Mesenchymal stem cell (in vitro differentiated cells and primary cell): ENCODE results near the gene SERTAD1. TPM values are rescaled to one million over a fixed set of nuclear protein-coding genes. Genes with fewer than 3 reads are reported as not detected.

ENCODE experiments used
- DNase-seq: peaks from one replicate; pipeline ENCODE4 v3.0.0-alpha.2; 2013
- H2AFZ ChIP-seq: one replicate; pipeline ENCODE4 v1.6.1; 2013; ENCODE audit warnings: low read depth, mild to moderate bottlenecking, control low read depth, inconsistent platforms, low read length, moderate library complexity
- H2AK5ac ChIP-seq: 2 replicates; pipeline ENCODE4 v1.6.1; 2013; ENCODE audit warnings: low read length, moderate library complexity, mild to moderate bottlenecking, inconsistent platforms; ENCODE audit not compliant: severe bottlenecking
- H2BK120ac ChIP-seq: one replicate; pipeline ENCODE4 v1.6.1; 2013; ENCODE audit warnings: low read depth, mild to moderate bottlenecking, inconsistent platforms, low read length, moderate library complexity
- H2BK12ac ChIP-seq, 2 experiments: one replicate each; pipeline ENCODE4 v1.6.1; 2013; ENCODE audit warnings: inconsistent platforms in 2 of 2, low read length in 2 of 2, mild to moderate bottlenecking in 2 of 2, moderate library complexity in 2 of 2, control low read depth in 1 of 2
- H2BK15ac ChIP-seq: one replicate; pipeline ENCODE4 v1.6.1; 2013; ENCODE audit warnings: mild to moderate bottlenecking, low read depth, inconsistent platforms; ENCODE audit not compliant: poor library complexity, severe bottlenecking
- H2BK5ac ChIP-seq: 2 replicates; pipeline ENCODE4 v1.6.1; 2013; ENCODE audit warnings: low read depth, mild to moderate bottlenecking, low read length, control low read depth, inconsistent platforms; ENCODE audit not compliant: poor library complexity, severe bottlenecking
- H3K14ac ChIP-seq, 2 experiments: one replicate each; pipeline ENCODE4 v1.6.1; 2013; ENCODE audit warnings: inconsistent platforms in 2 of 2, low read length in 2 of 2, control low read depth in 1 of 2, mild to moderate bottlenecking in 1 of 2, moderate library complexity in 1 of 2
- H3K18ac ChIP-seq, 2 experiments: one replicate each; pipeline ENCODE4 v1.6.1; 2013; ENCODE audit warnings: inconsistent platforms in 2 of 2, low read length in 2 of 2, control low read depth in 1 of 2, low read depth in 1 of 2, mild to moderate bottlenecking in 1 of 2
- H3K23ac ChIP-seq, 2 experiments: one replicate each; pipeline ENCODE4 v1.6.1; 2013; ENCODE audit warnings: inconsistent platforms in 2 of 2, low read length in 2 of 2, mild to moderate bottlenecking in 2 of 2, moderate library complexity in 2 of 2, control low read depth in 1 of 2
- H3K27ac ChIP-seq: 2 replicates; pipeline ENCODE4 v1.5.1; 2013; ENCODE audit warnings: mild to moderate bottlenecking, moderate library complexity, low read length, control low read depth, inconsistent platforms; ENCODE audit not compliant: poor library complexity, severe bottlenecking
- H3K27me3 ChIP-seq, 2 experiments: 2 replicates each; pipeline versions ENCODE4 v1.6.1 to v1.7.0; 2013; ENCODE audit warnings: low read length in 2 of 2, mild to moderate bottlenecking in 2 of 2, moderate library complexity in 2 of 2, control low read depth in 1 of 2, inconsistent platforms in 1 of 2; ENCODE audit not compliant: control insufficient read depth in 1 of 2, insufficient read depth in 1 of 2
- H3K36me3 ChIP-seq, 2 experiments: 2 replicates each; pipeline versions ENCODE4 v1.6.1 to v1.7.0; 2013; ENCODE audit warnings: low read length in 2 of 2, control low read depth in 1 of 2, inconsistent platforms in 1 of 2, low read depth in 1 of 2, mild to moderate bottlenecking in 1 of 2; ENCODE audit not compliant: insufficient read depth in 2 of 2, control insufficient read depth in 1 of 2
- H3K4ac ChIP-seq, 2 experiments: one replicate each; pipeline ENCODE4 v1.6.1; 2013; ENCODE audit warnings: inconsistent platforms in 2 of 2, low read length in 2 of 2, mild to moderate bottlenecking in 2 of 2, moderate library complexity in 2 of 2, control low read depth in 1 of 2, low read depth in 1 of 2
- H3K4me1 ChIP-seq: 2 replicates; pipeline ENCODE4 v1.6.1; 2013; ENCODE audit warnings: low read depth, low read length, control low read depth; ENCODE audit not compliant: control insufficient read depth, insufficient read depth
- H3K4me2 ChIP-seq: 2 replicates; pipeline ENCODE4 v1.6.1; 2013; ENCODE audit warnings: low read length, mild to moderate bottlenecking, inconsistent platforms; ENCODE audit not compliant: poor library complexity, severe bottlenecking
- H3K4me3 ChIP-seq, 2 experiments: 2 replicates each; pipeline versions ENCODE4 v1.5.1 to v1.7.0; 2013; ENCODE audit warnings: low read length in 2 of 2, mild to moderate bottlenecking in 2 of 2, control low read depth in 1 of 2, low read depth in 1 of 2; ENCODE audit not compliant: insufficient read depth in 1 of 2
- H3K79me1 ChIP-seq: replicated peaks from 2 replicates; pipeline ENCODE4 v1.6.1; 2013; ENCODE audit warnings: mild to moderate bottlenecking, control low read depth, low read length, inconsistent platforms; ENCODE audit not compliant: poor library complexity, severe bottlenecking
- H3K9ac ChIP-seq: 2 replicates; pipeline ENCODE4 v1.7.0; 2013; ENCODE audit warnings: mild to moderate bottlenecking, low read length, moderate library complexity
- H3K9me3 ChIP-seq: 2 replicates; pipeline ENCODE4 v1.7.0; 2013; ENCODE audit warnings: mild to moderate bottlenecking, low read length; ENCODE audit not compliant: control insufficient read depth
- H4K8ac ChIP-seq: one replicate; pipeline ENCODE4 v1.6.1; 2013; ENCODE audit warnings: inconsistent platforms, mild to moderate bottlenecking, low read length, moderate library complexity
- H4K91ac ChIP-seq: one replicate; pipeline ENCODE4 v1.6.1; 2013; ENCODE audit warnings: mild to moderate bottlenecking, low read length, inconsistent platforms
- WGBS: methylation state at CpG from one replicate; pipeline ENCODE4 v1.1.7; 2013; ENCODE audit warnings: mixed read lengths; 5-methylcytosine and 5-hydroxymethylcytosine counted together
- polyA plus RNA-seq, 2 experiments: library from polyadenylated mRNA; stranded (reverse); fragments of 200-250 nt; gene quantifications; one replicate each; pipeline ENCODE4 v1.2.3, GENCODE V29; 2013

SERTAD1 gene, protein sequence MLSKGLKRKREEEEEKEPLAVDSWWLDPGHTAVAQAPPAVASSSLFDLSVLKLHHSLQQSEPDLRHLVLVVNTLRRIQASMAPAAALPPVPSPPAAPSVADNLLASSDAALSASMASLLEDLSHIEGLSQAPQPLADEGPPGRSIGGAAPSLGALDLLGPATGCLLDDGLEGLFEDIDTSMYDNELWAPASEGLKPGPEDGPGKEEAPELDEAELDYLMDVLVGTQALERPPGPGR
- polyA plus RNA-seq (2013, experiment 1 of 2): 11.7 TPM
- 12.3 TPM for polyA plus RNA-seq (2013, experiment 2 of 2)

DNA sequence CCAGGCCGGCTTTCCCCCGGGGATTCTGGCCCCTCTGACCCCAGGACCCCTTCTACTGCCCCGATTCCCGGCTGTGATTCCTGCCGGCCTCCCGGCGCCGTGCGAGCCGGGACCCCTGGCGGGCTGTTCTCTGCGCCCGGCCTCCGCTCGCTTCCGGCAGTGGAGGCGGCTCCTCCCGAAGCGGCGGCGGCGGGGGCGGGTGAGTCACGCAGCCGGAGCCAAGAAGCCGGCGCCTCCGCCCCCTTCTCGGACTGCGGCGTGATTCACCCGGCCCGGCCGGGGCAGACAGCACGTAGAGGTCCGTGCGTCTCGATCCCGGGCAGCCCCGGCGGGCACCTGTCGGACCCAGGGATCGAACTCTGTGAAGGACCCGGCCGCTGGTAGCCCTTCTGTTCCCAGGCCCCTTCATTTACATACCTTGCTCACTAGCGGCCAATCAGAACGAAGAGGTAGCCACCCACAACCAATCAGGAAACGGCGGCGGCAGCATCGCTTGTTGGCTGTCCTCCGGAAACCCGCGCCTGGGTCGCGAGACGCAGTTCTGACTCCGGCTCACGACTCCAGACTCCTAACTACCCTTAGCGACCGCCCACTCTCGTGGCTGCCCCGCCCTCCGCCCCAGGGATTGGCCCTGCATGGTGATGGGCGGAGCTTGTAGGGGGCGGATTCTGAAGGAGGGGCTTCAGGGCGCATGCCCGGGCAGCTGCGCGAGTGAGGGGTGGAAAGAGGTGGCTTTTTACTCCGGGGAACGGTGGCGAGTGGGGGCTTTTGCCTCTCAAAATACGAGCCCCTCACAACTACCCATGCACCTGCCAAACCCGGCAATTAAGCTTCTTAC is at the start of gene SERTAD1:
TSS of gene SERTAD1 (minus strand) at position 543 of the 838 bp plus-strand sequence. CDS start 2,446 bp downstream, outside the sequence.
- Histone ChIP-seq H2BK5ac (peak within 1 kb of the TSS; percentile 97), H3K4me3 (peak within 1 kb of the TSS; percentile 80 to 86), H2BK12ac (peak within 1 kb of the TSS; percentile 75), H2BK120ac (peak within 1 kb of the TSS; percentile 96), H3K4me1 (peaks cover 10% of the 10 kb centered on the region), H2AFZ (no peak within 1 kb of the TSS), H3K4me2 (peak within 1 kb of the TSS; percentile 94), H3K79me1 (peaks cover 6% of the 10 kb centered on the region), H3K27me3 (no peaks in the 10 kb centered on the region), H3K18ac (peak within 1 kb of the TSS; percentile 86 to 96), H3K4ac (peak within 1 kb of the TSS; percentile 73 to 89), H3K9me3 (no peaks in the 10 kb centered on the region), H3K36me3 (peaks cover 11 to 15% of the 10 kb centered on the region in 2 experiments), H3K23ac (peak within 1 kb of the TSS; percentile 67 to 98), H4K91ac (peak within 1 kb of the TSS; percentile 85), H4K8ac (peak within 1 kb of the TSS; percentile 83), H2BK15ac (peak within 1 kb of the TSS; percentile 100), H3K14ac (peak within 1 kb of the TSS in 1 of 2 experiments; percentile 94), H3K27ac (peak within 1 kb of the TSS; percentile 99), H3K9ac (peak within 1 kb of the TSS; percentile 99), H2AK5ac (peak within 1 kb of the TSS; percentile 88)
- under 1% methylated on average over 61 of the region's 75 CpGs for WGBS
- peak; percentile 99 for DNase-seq

DNA sequence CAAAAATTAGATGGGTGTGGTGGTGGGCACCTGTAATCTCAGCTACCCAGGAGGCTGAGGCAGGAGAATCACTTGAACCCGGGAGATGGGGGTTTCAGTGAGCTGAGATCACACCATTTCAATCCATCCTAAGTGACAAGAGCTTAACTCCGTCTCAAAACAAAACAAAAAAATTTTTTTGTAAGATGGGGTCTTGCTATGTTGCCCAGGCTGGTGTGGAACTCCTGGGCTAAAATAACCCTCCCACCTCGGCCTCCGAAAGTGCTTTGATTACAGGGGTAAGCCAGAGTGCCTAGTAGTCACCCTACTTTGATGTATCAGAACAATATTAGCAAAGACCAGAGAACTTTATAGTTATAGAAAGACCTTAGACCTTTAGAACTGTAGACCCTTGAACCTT is 48.9 kb upstream of the SERTAD1 start:
- 100% methylated on average over 1 of the region's 4 CpGs for WGBS
- H2BK5ac ChIP-seq: no peak overlapping the region
- H2AK5ac ChIP-seq: no peak overlapping the region

DNA sequence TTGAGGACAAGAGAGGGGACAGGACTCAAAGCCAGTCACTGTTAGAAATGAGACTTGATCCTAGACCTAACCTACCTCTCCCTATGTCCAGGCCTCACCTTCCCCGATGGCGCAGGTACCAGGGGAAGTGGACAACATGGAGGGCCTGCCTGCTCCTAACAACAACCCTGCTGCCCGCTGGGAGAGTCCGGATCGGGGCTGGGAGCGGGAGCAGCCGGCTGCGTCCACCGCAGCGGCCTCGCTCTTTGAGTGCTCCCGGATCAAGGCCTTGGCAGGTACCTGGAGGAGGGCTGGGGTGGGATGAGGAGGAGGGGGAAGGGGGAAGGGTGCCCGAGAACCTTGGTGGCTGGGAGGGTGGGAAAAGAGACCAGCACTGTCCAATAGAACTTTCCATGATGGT is 46.7 kb upstream of the SERTAD1 start:
- no peak overlapping the region for H2BK120ac ChIP-seq
- H3K9ac ChIP-seq: no peak overlapping the region
- no peak overlapping the region for H3K18ac ChIP-seq
- H3K36me3 ChIP-seq: no peaks in the 10 kb centered on the region
- H2BK5ac ChIP-seq: no peak overlapping the region
- 96% methylated on average over 12 of the region's 13 CpGs for WGBS
- no peaks in the 10 kb centered on the region for H3K79me1 ChIP-seq
- H2BK15ac ChIP-seq: no peak overlapping the region
- peaks cover 0 to 7% of the 10 kb centered on the region in 2 experiments for H3K27me3 ChIP-seq
- H3K9me3 ChIP-seq: no peaks in the 10 kb centered on the region
- no peak overlapping the region for H3K4ac ChIP-seq
- no peak for DNase-seq
- no peak overlapping the region for H2AFZ ChIP-seq
- no peak overlapping the region for H3K4me3 ChIP-seq
- no peak overlapping the region for H2AK5ac ChIP-seq
- H3K27ac ChIP-seq: no peak overlapping the region
- no peak overlapping the region for H3K14ac ChIP-seq
- H2BK12ac ChIP-seq: no peak overlapping the region
- no peak overlapping the region for H4K91ac ChIP-seq
- H3K4me2 ChIP-seq: no peak overlapping the region
- H3K4me1 ChIP-seq: no peaks in the 10 kb centered on the region
- no peak overlapping the region for H3K23ac ChIP-seq
- H4K8ac ChIP-seq: no peak overlapping the region

More for the DNA sequence above, 48.9 kb upstream of the SERTAD1 start:
- Histone ChIP-seq H2BK120ac (no peak overlapping the region), H2BK12ac (no peak overlapping the region), H3K18ac (no peak overlapping the region), H3K4me2 (no peak overlapping the region), H4K91ac (no peak overlapping the region), H3K9me3 (no peaks in the 10 kb centered on the region), H2BK15ac (no peak overlapping the region), H3K9ac (no peak overlapping the region), H3K79me1 (no peaks in the 10 kb centered on the region), H4K8ac (no peak overlapping the region), H3K4ac (no peak overlapping the region), H3K4me3 (no peak overlapping the region), H3K36me3 (no peaks in the 10 kb centered on the region), H3K27me3 (peaks cover 0 to 3% of the 10 kb centered on the region in 2 experiments), H3K23ac (no peak overlapping the region), H2AFZ (no peak overlapping the region), H3K4me1 (no peaks in the 10 kb centered on the region), H3K27ac (no peak overlapping the region), H3K14ac (no peak overlapping the region)
- DNase-seq: no peak

DNA sequence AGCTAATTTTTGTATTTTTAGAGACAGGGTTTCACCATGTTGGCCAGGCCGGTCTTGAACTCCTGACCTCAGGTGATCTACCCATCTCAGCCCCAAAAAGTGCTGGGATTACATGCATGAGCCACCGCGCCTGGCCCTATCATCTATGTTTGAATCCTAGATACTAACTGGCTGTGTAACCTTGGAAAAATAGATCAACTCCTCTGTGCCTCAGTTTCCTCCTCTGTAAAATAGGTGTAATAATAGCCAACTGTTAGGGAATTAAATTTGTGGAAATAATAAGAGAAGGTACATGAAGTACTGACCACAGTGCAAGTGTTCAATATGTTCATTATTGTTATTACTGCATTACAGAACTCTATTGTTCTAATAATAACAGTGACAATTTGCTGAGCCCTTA is 45.3 kb upstream of the SERTAD1 start:
- no peaks in the 10 kb centered on the region for H3K79me1 ChIP-seq
- no peak overlapping the region for H2BK15ac ChIP-seq
- H2AFZ ChIP-seq: no peak overlapping the region
- H3K4me1 ChIP-seq: peaks cover 13% of the 10 kb centered on the region
- no peak overlapping the region for H4K8ac ChIP-seq
- no peaks in the 10 kb centered on the region for H3K36me3 ChIP-seq
- H3K9me3 ChIP-seq: no peaks in the 10 kb centered on the region
- WGBS: 94% methylated on average over 3 of the region's 3 CpGs
- no peak overlapping the region for H2AK5ac ChIP-seq
- no peak overlapping the region for H3K14ac ChIP-seq
- no peak overlapping the region for H3K27ac ChIP-seq
- H3K9ac ChIP-seq: no peak overlapping the region
- H4K91ac ChIP-seq: no peak overlapping the region
- H3K4ac ChIP-seq: no peak overlapping the region
- no peak overlapping the region for H3K4me3 ChIP-seq
- DNase-seq: no peak
- H2BK5ac ChIP-seq: no peak overlapping the region
- H3K27me3 ChIP-seq: peaks cover 0 to 9% of the 10 kb centered on the region in 2 experiments
- H2BK12ac ChIP-seq: no peak overlapping the region
- no peak overlapping the region for H3K18ac ChIP-seq
- H3K4me2 ChIP-seq: no peak overlapping the region
- H2BK120ac ChIP-seq: no peak overlapping the region
- no peak overlapping the region for H3K23ac ChIP-seq
